Measurements from ENCODE around the gene UBE2F. TPM values are rescaled to one million over a fixed set of nuclear protein-coding genes. Genes with fewer than 3 reads are reported as not detected.

UBE2F gene
- total RNA-seq, 1 donor, result 81.6 TPM

DNA sequence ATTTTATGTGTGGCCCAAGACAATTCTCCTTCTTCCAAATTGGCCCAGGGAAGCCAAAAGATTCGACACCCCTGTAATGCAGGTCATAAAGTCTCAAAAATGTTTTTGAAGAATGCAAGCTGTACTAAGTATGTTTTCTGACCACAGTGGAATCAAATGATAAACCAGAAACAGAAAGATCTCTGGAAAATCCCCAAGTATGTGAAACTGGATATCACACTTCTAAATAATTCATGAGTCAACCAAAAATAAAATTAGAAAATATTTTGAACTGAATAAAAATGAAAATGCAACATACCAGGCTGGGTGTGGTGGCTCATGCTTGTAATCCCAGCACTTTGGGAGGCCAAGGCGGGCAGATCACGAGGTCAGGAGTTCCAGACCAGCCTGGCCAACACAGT is 34.1 kb upstream of the UBE2F start:
- TF ChIP-seq, protein P1, sequence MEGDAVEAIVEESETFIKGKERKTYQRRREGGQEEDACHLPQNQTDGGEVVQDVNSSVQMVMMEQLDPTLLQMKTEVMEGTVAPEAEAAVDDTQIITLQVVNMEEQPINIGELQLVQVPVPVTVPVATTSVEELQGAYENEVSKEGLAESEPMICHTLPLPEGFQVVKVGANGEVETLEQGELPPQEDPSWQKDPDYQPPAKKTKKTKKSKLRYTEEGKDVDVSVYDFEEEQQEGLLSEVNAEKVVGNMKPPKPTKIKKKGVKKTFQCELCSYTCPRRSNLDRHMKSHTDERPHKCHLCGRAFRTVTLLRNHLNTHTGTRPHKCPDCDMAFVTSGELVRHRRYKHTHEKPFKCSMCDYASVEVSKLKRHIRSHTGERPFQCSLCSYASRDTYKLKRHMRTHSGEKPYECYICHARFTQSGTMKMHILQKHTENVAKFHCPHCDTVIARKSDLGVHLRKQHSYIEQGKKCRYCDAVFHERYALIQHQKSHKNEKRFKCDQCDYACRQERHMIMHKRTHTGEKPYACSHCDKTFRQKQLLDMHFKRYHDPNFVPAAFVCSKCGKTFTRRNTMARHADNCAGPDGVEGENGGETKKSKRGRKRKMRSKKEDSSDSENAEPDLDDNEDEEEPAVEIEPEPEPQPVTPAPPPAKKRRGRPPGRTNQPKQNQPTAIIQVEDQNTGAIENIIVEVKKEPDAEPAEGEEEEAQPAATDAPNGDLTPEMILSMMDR (IDR thresholded peaks at IDR 0.05; ENCODE audit: insufficient read depth, low read depth, low read length), result no peak
- DNase-seq (ENCODE audit: low read depth), result peak; percentile 86
- H3K4me3 ChIP-seq (ENCODE audit: low read depth, low read length), result no peak overlapping the region

DNA sequence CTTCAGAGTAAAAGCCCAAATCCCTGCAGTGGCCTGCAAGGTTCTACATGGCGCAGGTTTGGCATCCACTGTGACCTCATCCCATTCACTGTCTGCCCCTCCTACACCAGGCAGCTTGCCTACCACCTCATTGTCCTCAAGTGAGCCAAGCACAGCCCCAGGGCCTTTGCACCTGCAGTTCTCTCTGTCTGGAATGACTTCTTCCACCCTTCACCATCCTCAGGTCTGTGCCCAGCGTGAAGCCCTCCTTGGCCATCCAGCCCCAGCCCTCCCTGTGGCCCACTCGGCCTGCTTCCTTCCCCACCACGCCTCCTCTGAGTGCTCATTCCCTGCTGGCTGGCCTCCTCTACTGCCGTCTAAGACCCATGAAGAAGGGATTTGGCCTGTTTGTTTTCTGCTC is 32.6 kb upstream of the UBE2F start:
- TF ChIP-seq, protein P1 (IDR thresholded peaks at IDR 0.05; ENCODE audit: insufficient read depth, low read depth, low read length), result no peak
- H3K4me3 ChIP-seq (ENCODE audit: low read depth, low read length), result no peak overlapping the region
- no peak for DNase-seq (ENCODE audit: low read depth)

DNA sequence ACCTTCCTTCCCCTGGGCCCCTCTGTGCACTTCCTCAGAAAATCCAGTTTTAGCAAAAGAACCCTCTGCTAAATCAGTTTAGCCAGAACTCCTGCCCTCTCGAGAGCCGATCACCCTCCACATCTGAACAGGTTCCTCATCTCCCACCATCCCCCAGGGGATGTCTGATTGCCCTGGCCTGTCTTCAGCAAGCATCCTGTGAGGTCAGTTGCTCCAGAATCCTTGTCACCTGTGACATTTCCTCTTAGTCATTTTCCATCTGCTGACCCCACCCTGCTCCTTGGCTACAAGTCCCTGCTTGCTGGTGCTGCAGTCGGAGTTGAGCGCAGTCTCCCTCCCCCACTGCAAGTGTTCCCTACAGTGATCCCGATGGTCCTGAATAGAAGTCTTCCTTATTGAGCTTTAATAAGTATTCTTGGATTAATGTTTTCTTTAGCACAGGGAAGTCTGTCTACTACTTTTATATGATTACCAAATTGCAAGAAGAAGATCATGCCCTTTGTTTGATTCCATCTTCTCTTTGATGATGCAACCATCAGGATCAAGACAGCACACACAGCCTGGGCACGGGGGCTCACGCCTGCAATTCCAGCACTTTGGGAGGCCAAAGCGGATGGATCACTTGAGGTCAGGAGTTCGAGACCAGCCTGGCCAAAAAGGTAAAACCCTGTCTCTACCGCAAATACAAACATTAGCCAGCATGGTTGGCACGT is 30.9 kb upstream of the UBE2F start:
- TF ChIP-seq, protein P1 (IDR thresholded peaks at IDR 0.05; ENCODE audit: insufficient read depth, low read depth, low read length), result no peak
- DNase-seq (ENCODE audit: low read depth), result peak; percentile 31
- H3K4me3 ChIP-seq (ENCODE audit: low read depth, low read length), result no peak overlapping the region

DNA sequence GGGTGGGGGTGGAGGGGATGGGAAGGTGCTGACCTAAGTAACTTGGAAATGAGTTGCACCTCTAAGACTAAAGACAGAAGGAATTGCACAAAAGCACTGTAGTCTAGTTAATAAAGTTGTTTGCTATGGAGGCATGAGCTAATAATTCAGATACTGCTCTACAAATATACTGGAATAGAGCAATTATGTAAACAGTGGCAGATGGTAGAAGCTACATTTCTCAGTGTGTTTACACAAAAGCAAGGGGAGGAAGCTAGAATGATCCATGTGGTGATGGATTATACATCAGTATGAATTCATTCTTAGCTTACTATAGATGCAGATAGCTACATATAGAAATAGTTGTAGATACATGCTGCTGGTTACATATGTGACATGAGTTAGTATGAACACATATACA is 27.6 kb upstream of the UBE2F start:
- no peak overlapping the region for H3K4me3 ChIP-seq (ENCODE audit: low read depth, low read length)
- TF ChIP-seq, protein P1 (IDR thresholded peaks at IDR 0.05; ENCODE audit: insufficient read depth, low read depth, low read length), result no peak
- peak; percentile 55 for DNase-seq (ENCODE audit: low read depth)

DNA sequence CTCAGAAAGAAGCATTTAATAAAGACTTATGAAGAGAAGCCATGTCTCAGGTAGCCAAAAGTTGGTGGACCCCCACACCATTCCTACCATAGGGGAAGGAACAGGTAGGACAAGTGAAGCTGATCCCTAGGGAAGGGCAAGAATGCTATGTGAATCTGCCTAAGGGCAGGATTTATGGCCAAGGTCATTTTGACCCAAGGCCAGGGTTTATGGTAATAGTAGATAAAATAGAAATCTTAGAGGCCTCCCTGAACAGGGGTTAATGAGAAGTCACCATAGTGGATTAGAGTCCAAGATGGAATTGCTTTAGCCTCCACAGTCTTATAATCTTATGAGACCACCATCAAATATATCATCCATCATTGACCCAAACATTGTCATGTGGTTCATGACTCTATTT is 26.0 kb upstream of the UBE2F start:
- no peak overlapping the region for H3K4me3 ChIP-seq (ENCODE audit: low read depth, low read length)
- no peak for DNase-seq (ENCODE audit: low read depth)
- TF ChIP-seq, protein P1 (IDR thresholded peaks at IDR 0.05; ENCODE audit: insufficient read depth, low read depth, low read length), result no peak

DNA sequence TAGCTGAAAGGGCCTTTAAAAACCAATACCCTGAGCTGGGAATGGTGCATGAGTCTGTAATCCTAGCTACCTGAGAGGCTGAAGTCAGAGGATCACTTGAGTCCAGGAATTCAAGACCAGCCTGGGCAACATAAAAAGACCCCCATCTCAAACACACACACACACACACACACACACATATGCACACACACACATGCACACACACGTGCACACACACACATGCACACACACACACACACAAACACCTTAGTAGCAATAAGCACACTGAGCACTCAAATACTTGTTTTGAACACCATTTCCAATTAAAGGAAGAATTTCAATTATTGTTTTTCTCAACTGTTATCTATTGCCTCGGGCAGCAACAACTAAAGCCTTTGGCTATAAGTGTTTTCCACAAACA is 25.6 kb upstream of the UBE2F start:
- no peak overlapping the region for H3K4me3 ChIP-seq (ENCODE audit: low read depth, low read length)
- DNase-seq (ENCODE audit: low read depth), result no peak
- TF ChIP-seq, protein P1 (IDR thresholded peaks at IDR 0.05; ENCODE audit: insufficient read depth, low read depth, low read length), result no peak

DNA sequence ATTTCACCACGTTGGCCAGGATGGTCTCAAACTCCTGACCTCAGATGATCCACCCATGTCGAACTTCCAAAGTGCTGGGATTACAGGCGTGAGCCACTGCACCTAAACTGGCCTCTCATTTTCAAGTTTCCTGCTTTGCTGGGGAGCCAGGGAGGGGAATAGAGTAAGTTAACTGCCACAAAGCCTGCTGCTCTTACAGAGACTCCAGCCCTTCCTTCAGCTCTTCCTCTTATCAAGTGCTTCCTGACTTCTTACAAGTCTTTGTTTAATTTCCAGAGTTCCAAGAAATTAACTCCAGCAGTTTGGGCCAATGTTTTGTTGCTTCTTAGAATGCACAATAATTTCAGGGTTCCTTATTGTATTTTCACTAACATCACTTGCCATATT is 24.3 kb upstream of the UBE2F start:
- TF ChIP-seq, protein P1 (IDR thresholded peaks at IDR 0.05; ENCODE audit: insufficient read depth, low read depth, low read length), result no peak

More for the DNA sequence above, 24.3 kb upstream of the UBE2F start:
- DNase-seq (ENCODE audit: low read depth), result no peak
- H3K4me3 ChIP-seq (ENCODE audit: low read depth, low read length), result no peak overlapping the region
